Naive thymus-derived CD8-positive, alpha-beta T cell (primary cell): ENCODE measurements around the gene PIEZO2. TPM values are rescaled to one million over a fixed set of nuclear protein-coding genes. Genes with fewer than 3 reads are reported as not detected.

Experiments used
- ATAC-seq, 2 donors: fragments of 150-1000 bp; cut with Tn5 transposase in 1 of 2; sonication (Bioruptor Pico), chemical (Tn5 transposase) in 1 of 2; 1 replicate in 1 of 2; 2 replicates in 1 of 2; pipeline ENCODE4 v1.10.0; 2021; ENCODE audit warnings: mild to moderate bottlenecking in 2 of 2, moderate library complexity in 2 of 2
- POLR2A ChIA-PET: fragments of 350-600 bp; sonication (Branson Sonifier 250); formaldehyde crosslinking; loops from one replicate; lab custom pipeline; 2021; ENCODE audit warnings: antibody characterized with exemption; lab: Charles Lee
- DNase-seq, 10 donors: peaks; one replicate each; pipeline versions ENCODE4 v3.0.0 to v3.0.0-alpha.2; 2020 to 2022
- H3K27ac Mint-ChIP-seq, 10 donors: one replicate each; pipeline ENCODE4 v1.8.0; 2020 to 2022; ENCODE audit warnings: mild to moderate bottlenecking in 10 of 10, mixed read lengths in 10 of 10, moderate library complexity in 4 of 10, inconsistent platforms in 1 of 10
- H3K27me3 Mint-ChIP-seq, 5 donors: one replicate each; pipeline ENCODE4 v1.8.0; 2021 to 2022; ENCODE audit warnings: mixed read lengths in 5 of 5
- H3K36me3 Mint-ChIP-seq, 3 donors: one replicate each; pipeline ENCODE4 v1.8.0; 2020 to 2022; ENCODE audit warnings: mixed read lengths in 3 of 3, mild to moderate bottlenecking in 2 of 3, inconsistent platforms in 1 of 3
- H3K4me1 Mint-ChIP-seq, 4 donors: one replicate each; pipeline ENCODE4 v1.8.0; 2021 to 2022; ENCODE audit warnings: mixed read lengths in 4 of 4
- H3K4me3 Mint-ChIP-seq, 10 donors: one replicate each; pipeline ENCODE4 v1.8.0; 2020 to 2022; ENCODE audit warnings: mild to moderate bottlenecking in 10 of 10, mixed read lengths in 10 of 10, moderate library complexity in 6 of 10, inconsistent platforms in 1 of 10
- H3K9me3 Mint-ChIP-seq, 9 donors: one replicate each; pipeline ENCODE4 v1.8.0; 2020 to 2022; ENCODE audit warnings: mixed read lengths in 9 of 9, mild to moderate bottlenecking in 3 of 9, inconsistent platforms in 1 of 9, moderate library complexity in 1 of 9
- polyA plus RNA-seq, 3 donors: library from polyadenylated mRNA; unstranded; fragments of 300-500 nt; fragmentation: Illumina TruSeq; gene quantifications; one replicate each; pipeline ENCODE4 v1.2.3, GENCODE V29; 2021
- total RNA-seq, 8 experiments: library from RNA in 2 of 8; stranded (reverse) in 2 of 8; gene quantifications; one replicate each; pipeline ENCODE4 v1.2.3 and lab custom pipeline; 2021 to 2026

PIEZO2 gene
- total and polyA plus RNA-seq, 5 experiments from 2014 or later, result not detected

DNA sequence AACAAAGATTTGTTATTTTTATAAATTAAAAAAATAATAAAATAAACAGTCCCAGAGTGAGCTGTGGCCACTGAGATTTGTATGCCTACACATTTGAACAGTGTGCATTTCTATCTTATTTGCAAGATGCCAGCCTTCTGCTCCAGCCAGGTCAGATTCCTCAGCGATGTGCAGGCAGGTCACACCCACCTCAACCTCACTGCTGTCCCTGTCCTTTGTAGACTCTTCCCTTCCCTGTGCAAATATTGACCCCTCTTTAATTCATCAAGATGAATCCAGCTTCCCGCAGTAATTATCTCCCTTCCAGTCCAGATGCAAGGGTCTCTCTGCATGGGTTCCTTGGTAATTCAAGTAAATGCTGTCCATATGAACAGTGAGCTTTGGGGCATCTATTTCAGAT, 256.2 kb downstream of the PIEZO2 start:
- Mint-ChIP-seq H3K36me3 (no peaks in the 10 kb centered on the region), H3K4me3 (no peak overlapping the region), H3K27me3 (peaks cover 0 to 7% (median 3%) of the 10 kb centered on the region in 5 donors), H3K4me1 (peaks cover 0 to 11% (median 3%) of the 10 kb centered on the region in 4 donors), H3K9me3 (peaks cover 0 to 2% (median 0%) of the 10 kb centered on the region in 9 donors), H3K27ac (no peak overlapping the region)
- no peak for ATAC-seq
- POLR2A ChIA-PET, result no interaction called here
- no peak for DNase-seq

GRCh38 chr18:10892786-10893185, 256.6 kb downstream of the PIEZO2 start:
- Mint-ChIP-seq H3K36me3 (no peaks in the 10 kb centered on the region), H3K4me1 (peaks cover 0 to 11% (median 3%) of the 10 kb centered on the region in 4 donors), H3K4me3 (no peak overlapping the region), H3K9me3 (peaks cover 0 to 2% (median 0%) of the 10 kb centered on the region in 9 donors), H3K27ac (no peak overlapping the region), H3K27me3 (peaks cover 0 to 7% (median 3%) of the 10 kb centered on the region in 5 donors)
- no peak for ATAC-seq
- no peak for DNase-seq
- POLR2A ChIA-PET, result no interaction called here

DNA sequence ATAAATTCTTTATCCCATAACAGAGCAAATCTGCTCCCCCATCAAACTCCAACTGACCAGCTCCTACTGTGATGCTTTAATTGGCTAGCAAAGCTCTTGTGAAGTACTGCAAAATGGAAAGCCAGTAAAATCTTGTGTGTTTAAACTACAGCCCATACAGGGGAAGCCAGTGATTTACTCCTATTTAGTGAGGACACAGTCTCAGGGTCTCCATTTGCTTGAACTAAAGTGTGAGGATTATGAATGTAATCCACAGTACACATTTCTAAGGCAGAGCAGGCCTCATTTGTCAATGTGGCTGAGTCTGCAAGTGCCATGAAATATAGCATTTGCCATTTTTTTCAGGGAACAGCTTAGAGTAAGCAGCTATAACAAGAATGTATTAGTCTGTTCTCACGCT, 259.3 kb downstream of the PIEZO2 start:
- Mint-ChIP-seq H3K4me1 (peaks cover 0 to 11% (median 3%) of the 10 kb centered on the region in 4 donors), H3K4me3 (no peak overlapping the region), H3K27me3 (peaks cover 0 to 7% (median 3%) of the 10 kb centered on the region in 5 donors), H3K9me3 (peaks cover 0 to 3% (median 0%) of the 10 kb centered on the region in 9 donors), H3K27ac (no peak overlapping the region), H3K36me3 (no peaks in the 10 kb centered on the region)
- POLR2A ChIA-PET, result no interaction called here
- no peak for ATAC-seq
- DNase-seq, result no peak

DNA sequence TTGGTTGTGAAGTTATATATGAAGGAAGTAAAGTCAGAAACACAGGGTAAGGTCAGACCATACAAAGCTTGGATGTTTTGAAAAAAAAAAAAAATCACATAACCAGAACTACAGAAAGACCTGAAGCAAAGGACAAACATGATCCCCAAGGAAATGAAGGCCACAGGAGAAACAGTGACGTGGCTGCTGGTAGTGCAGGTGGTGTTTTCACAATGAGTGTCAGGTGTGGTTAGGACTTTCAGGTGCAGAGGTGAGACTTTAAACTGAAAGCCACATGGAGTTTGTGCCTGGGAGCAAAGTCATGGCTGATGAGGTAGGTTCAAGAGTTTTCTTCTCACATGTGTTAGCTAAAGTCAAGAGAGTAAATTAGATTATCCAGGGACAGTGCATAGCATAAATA, 270.7 kb downstream of the PIEZO2 start:
- DNase-seq (no peak), ATAC-seq (no peak)
- Mint-ChIP-seq H3K27me3 (peaks cover 0 to 5% (median 0%) of the 10 kb centered on the region in 5 donors), H3K4me1 (no peaks in the 10 kb centered on the region), H3K4me3 (no peak overlapping the region), H3K27ac (no peak overlapping the region), H3K36me3 (no peaks in the 10 kb centered on the region), H3K9me3 (peaks cover 0 to 10% (median 0%) of the 10 kb centered on the region in 9 donors)
- POLR2A ChIA-PET, result no interaction called here

DNA sequence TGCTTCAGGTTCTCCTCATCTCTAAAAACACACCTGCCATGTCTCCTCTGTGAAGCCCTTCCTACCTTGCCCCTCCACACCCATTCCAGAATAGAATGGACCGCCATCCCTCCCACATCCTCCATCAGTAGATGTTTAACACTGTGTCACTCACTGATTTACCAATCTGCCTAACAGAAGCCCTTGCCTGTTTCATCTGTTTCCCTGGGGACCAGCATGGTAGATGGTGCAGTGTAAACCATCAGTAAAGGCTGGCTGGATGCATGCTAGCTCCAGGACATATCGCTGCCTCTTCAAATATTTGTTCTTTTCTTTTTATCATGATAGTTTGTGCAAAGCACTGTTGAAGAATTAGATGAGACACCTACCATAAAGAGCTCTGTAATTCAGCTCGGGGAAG, 271.4 kb downstream of the PIEZO2 start:
- peaks cover 0 to 5% (median 0%) of the 10 kb centered on the region in 5 donors for H3K27me3 Mint-ChIP-seq
- DNase-seq (no peak), ATAC-seq (no peak)
- POLR2A ChIA-PET, result no interaction called here
- no peaks in the 10 kb centered on the region for H3K4me1 Mint-ChIP-seq
- H3K36me3 Mint-ChIP-seq, result no peaks in the 10 kb centered on the region
- peaks cover 0 to 15% (median 0%) of the 10 kb centered on the region in 9 donors for H3K9me3 Mint-ChIP-seq
- no peak overlapping the region for H3K4me3 Mint-ChIP-seq
- H3K27ac Mint-ChIP-seq, result no peak overlapping the region

- no peak overlapping the region for H3K27ac Mint-ChIP-seq
- no peak overlapping the region for H3K4me3 Mint-ChIP-seq
- H3K27me3 Mint-ChIP-seq, result peaks cover 0 to 8% (median 2%) of the 10 kb centered on the region in 5 donors
- no peaks in the 10 kb centered on the region for H3K36me3 Mint-ChIP-seq
- peaks cover 0 to 15% (median 0%) of the 10 kb centered on the region in 9 donors for H3K9me3 Mint-ChIP-seq
- DNase-seq, result no peak
- no peaks in the 10 kb centered on the region for H3K4me1 Mint-ChIP-seq
- no peak for ATAC-seq
- POLR2A ChIA-PET, result no interaction called here
These were observed 273.6 kb downstream of the PIEZO2 start for GRCh38 chr18:10875811-10876210.

GRCh38 chr18:10872304-10872703, 277.1 kb downstream of the PIEZO2 start:
- Mint-ChIP-seq H3K27ac (no peak overlapping the region), H3K4me1 (no peaks in the 10 kb centered on the region), H3K27me3 (peaks cover 0 to 8% (median 2%) of the 10 kb centered on the region in 5 donors), H3K36me3 (no peaks in the 10 kb centered on the region), H3K4me3 (no peak overlapping the region), H3K9me3 (peaks cover 0 to 15% (median 0%) of the 10 kb centered on the region in 9 donors)
- DNase-seq (no peak), ATAC-seq (no peak)
- POLR2A ChIA-PET, result no interaction called here

- no peak for DNase-seq
- Mint-ChIP-seq H3K27ac (no peak overlapping the region), H3K4me1 (peaks cover 0 to 2% (median 0%) of the 10 kb centered on the region in 4 donors), H3K27me3 (peaks cover 0 to 10% (median 2%) of the 10 kb centered on the region in 5 donors), H3K9me3 (peaks cover 4 to 22% (median 10%) of the 10 kb centered on the region in 9 donors), H3K36me3 (peaks cover 0 to 15% (median 0%) of the 10 kb centered on the region in 3 donors), H3K4me3 (no peak overlapping the region)
- ATAC-seq, result no peak
- POLR2A ChIA-PET, result no interaction called here
These were observed 284.6 kb downstream of the PIEZO2 start for GRCh38 chr18:10864722-10865121.

DNA sequence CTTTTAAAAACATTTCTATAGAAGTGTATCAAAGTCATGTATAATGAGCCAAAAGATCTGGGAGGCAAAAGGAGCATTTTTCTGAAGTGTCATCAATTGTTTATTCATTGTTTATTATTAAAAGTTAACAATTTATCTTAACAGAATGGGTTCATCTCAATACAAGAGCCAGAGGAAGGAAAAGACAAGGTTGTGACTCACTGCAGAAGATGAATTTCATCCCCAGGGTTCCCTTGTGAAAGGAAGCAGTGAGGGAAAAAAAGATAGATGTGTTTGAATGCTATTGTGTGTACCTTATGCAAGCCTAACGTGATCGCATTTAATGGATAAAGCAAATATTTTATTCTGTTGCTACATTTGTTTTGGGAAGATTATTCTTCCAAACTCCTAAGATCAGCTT, 286.3 kb downstream of the PIEZO2 start:
- Mint-ChIP-seq H3K9me3 (peaks cover 4 to 22% (median 10%) of the 10 kb centered on the region in 9 donors), H3K27me3 (peaks cover 0 to 15% (median 2%) of the 10 kb centered on the region in 5 donors), H3K4me1 (peaks cover 0 to 2% (median 0%) of the 10 kb centered on the region in 4 donors), H3K27ac (no peak overlapping the region), H3K36me3 (peaks cover 0 to 15% (median 0%) of the 10 kb centered on the region in 3 donors), H3K4me3 (no peak overlapping the region)
- DNase-seq (no peak), ATAC-seq (no peak)
- POLR2A ChIA-PET, result no interaction called here

GRCh38 chr18:10860928-10861327, 288.4 kb downstream of the PIEZO2 start:
- H3K27ac Mint-ChIP-seq, result no peak overlapping the region
- POLR2A ChIA-PET, result no interaction called here
- H3K4me3 Mint-ChIP-seq, result no peak overlapping the region
- peaks cover 4 to 22% (median 10%) of the 10 kb centered on the region in 9 donors for H3K9me3 Mint-ChIP-seq
- H3K36me3 Mint-ChIP-seq, result peaks cover 0 to 15% (median 0%) of the 10 kb centered on the region in 3 donors
- peaks cover 0 to 15% (median 2%) of the 10 kb centered on the region in 5 donors for H3K27me3 Mint-ChIP-seq
- ATAC-seq (no peak), DNase-seq (no peak)
- peaks cover 0 to 2% (median 0%) of the 10 kb centered on the region in 4 donors for H3K4me1 Mint-ChIP-seq

DNA sequence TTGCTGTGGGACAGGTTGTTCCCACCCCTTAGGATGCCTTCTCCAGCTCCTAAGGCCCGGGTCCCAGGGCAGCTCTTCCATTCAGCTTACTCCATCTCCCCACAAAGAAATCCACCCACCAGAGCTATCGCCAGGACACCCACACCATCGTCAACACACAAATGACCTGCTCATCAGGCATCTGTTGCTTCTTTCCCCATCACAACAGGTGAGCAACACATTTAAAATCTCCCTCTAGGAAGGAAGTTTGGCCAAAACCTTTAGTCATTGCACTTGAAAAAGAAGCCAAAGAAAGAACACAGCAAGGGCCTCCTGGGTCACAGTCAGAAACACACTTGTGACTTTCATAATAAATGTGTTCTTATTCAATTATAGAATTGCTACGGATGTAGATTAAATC, 289.0 kb downstream of the PIEZO2 start:
- Mint-ChIP-seq H3K9me3 (peaks cover 4 to 19% (median 10%) of the 10 kb centered on the region in 9 donors), H3K36me3 (peaks cover 0 to 14% (median 0%) of the 10 kb centered on the region in 3 donors), H3K27ac (no peak overlapping the region), H3K4me1 (peaks cover 0 to 2% (median 0%) of the 10 kb centered on the region in 4 donors), H3K27me3 (peaks cover 0 to 15% (median 2%) of the 10 kb centered on the region in 5 donors), H3K4me3 (no peak overlapping the region)
- POLR2A ChIA-PET, result no interaction called here
- no peak for DNase-seq
- no peak for ATAC-seq

- DNase-seq, result no peak
- POLR2A ChIA-PET, result no interaction called here
- no peak for ATAC-seq
- Mint-ChIP-seq H3K9me3 (peaks cover 0 to under 1% (median 0%) of the 10 kb centered on the region in 9 donors), H3K4me1 (peaks cover 0 to 2% (median 0%) of the 10 kb centered on the region in 4 donors), H3K4me3 (no peak overlapping the region), H3K27me3 (peaks cover 0 to 14% (median 2%) of the 10 kb centered on the region in 5 donors), H3K36me3 (no peaks in the 10 kb centered on the region), H3K27ac (no peak overlapping the region)
These were observed 290.9 kb downstream of the PIEZO2 start for GRCh38 chr18:10858477-10858876.

DNA sequence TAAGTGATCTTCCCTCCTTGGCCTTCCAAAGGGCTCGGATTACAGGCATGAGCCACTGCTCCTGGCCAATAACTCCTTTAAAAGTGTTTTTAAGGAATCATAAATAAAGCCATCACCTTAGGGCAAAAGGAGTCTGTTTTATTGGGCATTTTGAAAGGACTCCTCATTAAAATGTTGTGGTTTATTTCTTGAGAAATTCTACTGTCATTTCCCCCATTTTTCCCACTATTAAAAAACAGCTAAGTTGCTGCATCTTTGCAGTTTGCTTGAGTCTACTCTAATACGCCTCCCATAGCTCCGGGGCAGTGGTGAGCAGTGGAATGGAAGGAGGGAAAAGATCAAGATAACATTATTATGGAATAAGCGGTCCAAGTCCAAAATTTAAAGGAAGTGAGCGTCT, 293.2 kb downstream of the PIEZO2 start:
- no peak overlapping the region for H3K4me3 Mint-ChIP-seq
- H3K36me3 Mint-ChIP-seq, result no peaks in the 10 kb centered on the region
- H3K27ac Mint-ChIP-seq, result no peak overlapping the region
- no peaks in the 10 kb centered on the region for H3K9me3 Mint-ChIP-seq
- POLR2A ChIA-PET, result no interaction called here
- DNase-seq, result no peak
- peaks cover 1 to 14% (median 5%) of the 10 kb centered on the region in 5 donors for H3K27me3 Mint-ChIP-seq
- peaks cover 0 to 2% (median 0%) of the 10 kb centered on the region in 4 donors for H3K4me1 Mint-ChIP-seq
- ATAC-seq, result no peak
